Muscle of leg (tissue), 11 donors: Measurements from ENCODE around the gene INO80D. TPM values are rescaled to one million over a fixed set of nuclear protein-coding genes. Genes with fewer than 3 reads are reported as not detected.
"Not testable (repeated sequence)": the region's sequence is repeated elsewhere in the genome, so short reads cannot be mapped to it uniquely, and the experiment has no call there.

Source experiments
- DNase-seq: peaks from one replicate; pipeline ENCODE4 v3.0.0; 2013
- H3K27ac ChIP-seq: one replicate; pipeline ENCODE4 v1.5.1; 2013; ENCODE audit warnings: mild to moderate bottlenecking, low read length, control low read depth
- H3K27me3 ChIP-seq: one replicate; pipeline ENCODE4 v1.6.1; 2013; ENCODE audit warnings: low read length; ENCODE audit not compliant: control insufficient read depth, insufficient read depth
- H3K36me3 ChIP-seq: one replicate; pipeline ENCODE4 v1.6.1; 2013; ENCODE audit warnings: low read length; ENCODE audit not compliant: control insufficient read depth, insufficient read depth
- H3K4me1 ChIP-seq: one replicate; pipeline ENCODE4 v1.6.1; 2013; ENCODE audit warnings: low read length; ENCODE audit not compliant: control insufficient read depth, insufficient read depth
- H3K4me3 ChIP-seq: one replicate; pipeline ENCODE4 v1.5.1; 2013; ENCODE audit warnings: low read length, control low read depth
- H3K9me3 ChIP-seq: replicated peaks from 2 replicates; pipeline ENCODE4 v1.6.1; 2013; ENCODE audit warnings: low read depth, low read length; ENCODE audit not compliant: control insufficient read depth
- WGBS: methylation state at CpG from one replicate; pipeline ENCODE4 v1.1.5; 2013; ENCODE audit warnings: missing lambda C conversion rate; ENCODE audit not compliant: insufficient coverage; 5-methylcytosine and 5-hydroxymethylcytosine counted together
- polyA plus RNA-seq, 8 donors: library from polyadenylated mRNA; unstranded; fragments of 120-200 nt; gene quantifications; one replicate each; pipeline versions ENCODE4 v1.2.1 to v1.2.3, GENCODE V29; 2013; ENCODE audit warnings: inconsistent platforms in 1 of 8, low replicate concordance in 1 of 8; ENCODE audit not compliant: insufficient read length in 8 of 8, insufficient read depth in 1 of 8
- total RNA-seq: library from RNA; stranded (reverse); fragments of 120-200 nt; gene quantifications from one replicate; pipeline ENCODE4 v1.2.4, GENCODE V29; 2013

The INO80D gene
- total and polyA plus RNA-seq, 9 donors, result 4.6 to 8.8 (median 7.4) TPM

DNA sequence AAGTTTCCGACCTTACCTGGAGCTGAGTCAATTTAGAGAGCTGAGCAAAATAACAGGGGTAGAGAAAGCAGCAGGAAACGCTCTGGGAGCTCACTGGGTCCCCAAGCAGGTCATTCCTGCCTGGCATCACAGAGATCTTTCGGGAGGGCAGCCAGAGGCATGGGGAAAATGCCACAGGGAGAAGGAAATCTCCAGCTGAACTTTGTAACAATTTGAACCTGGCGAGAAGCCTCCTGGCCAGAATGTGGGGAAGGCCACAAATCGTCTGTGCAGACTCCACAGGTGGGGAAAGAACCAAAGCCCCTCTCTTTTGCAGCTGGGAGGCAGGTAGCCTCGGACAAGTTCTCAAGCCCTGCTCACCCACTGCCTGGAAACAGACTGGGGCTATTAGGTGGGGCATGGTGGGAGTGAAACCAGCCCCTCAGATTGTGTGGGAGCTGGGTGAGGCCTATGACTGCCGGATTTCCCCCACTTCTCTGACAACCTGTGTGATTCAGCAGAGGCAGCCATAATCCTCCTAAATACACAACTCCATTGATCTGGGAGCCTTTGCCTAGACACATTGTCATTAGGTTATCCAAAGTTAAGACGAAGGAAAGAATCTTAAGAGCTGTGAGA, 53.9 kb downstream of the INO80D start:
- 98% methylated on average over 3 of the region's 8 CpGs for WGBS
- H3K36me3 ChIP-seq, result peaks cover 24% of the 10 kb centered on the region
- no peak for DNase-seq
- no peak overlapping the region for H3K27ac ChIP-seq
- H3K4me1 ChIP-seq, result no peaks in the 10 kb centered on the region
- H3K4me3 ChIP-seq, result no peak overlapping the region
- no peaks in the 10 kb centered on the region for H3K27me3 ChIP-seq
- H3K9me3 ChIP-seq, result peaks cover 10% of the 10 kb centered on the region

DNA sequence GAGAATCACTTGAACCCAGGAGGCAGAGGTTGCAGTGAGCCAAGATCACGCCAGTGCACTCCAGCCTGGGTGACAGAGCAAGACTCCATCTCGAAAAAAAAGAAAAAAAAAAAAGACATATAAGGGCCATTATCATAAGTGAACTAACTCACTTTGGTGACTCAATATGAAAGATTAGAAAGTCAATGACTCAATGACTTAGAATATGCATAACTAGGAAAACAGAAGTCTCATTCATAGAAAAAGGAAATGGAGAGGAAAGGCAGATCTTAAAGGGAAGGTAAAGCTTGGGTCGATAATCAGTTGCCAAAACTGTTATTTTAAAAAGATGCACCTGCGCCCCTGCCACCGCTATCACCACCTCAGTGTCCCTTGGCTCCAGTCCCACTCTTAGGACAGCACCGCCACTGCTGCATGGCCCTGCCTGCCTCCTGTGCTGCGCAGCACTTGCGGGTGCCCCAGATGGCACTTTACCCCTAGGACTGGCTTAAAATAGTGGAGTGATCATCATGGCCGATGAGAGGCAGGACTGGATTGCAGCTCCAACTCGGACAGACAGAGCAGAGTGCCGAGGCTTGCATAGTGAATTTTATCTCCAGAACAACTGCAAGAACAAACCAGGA, 54.7 kb downstream of the INO80D start:
- Histone ChIP-seq H3K27me3 (no peaks in the 10 kb centered on the region), H3K4me1 (no peaks in the 10 kb centered on the region), H3K9me3 (peaks cover 10% of the 10 kb centered on the region), H3K36me3 (peaks cover 19% of the 10 kb centered on the region), H3K27ac (no peak overlapping the region), H3K4me3 (no peak overlapping the region)
- 93% methylated on average over 7 of the region's 11 CpGs for WGBS
- no peak for DNase-seq

DNA sequence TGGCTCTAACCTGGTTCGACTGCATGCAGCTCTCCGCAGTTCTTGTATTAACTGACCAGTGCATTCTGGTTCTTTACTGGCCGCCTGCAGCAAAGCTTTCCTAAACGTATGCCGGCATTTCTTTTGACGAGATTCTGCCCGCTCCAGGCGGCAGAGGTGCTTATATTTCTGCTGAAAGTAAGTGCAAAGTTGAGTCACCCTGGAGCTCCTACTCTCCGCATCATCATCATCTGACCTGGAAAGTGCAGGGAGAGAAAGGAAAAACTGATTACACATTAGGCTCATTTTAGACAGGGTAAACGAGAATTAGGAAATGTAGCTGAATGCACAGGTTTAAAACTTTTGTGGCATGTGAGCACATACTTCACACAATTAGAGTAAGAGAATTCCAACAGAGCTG, 57.9 kb downstream of the INO80D start:
- WGBS, result 85% methylated on average over 6 of the region's 10 CpGs
- DNase-seq, result no peak
- Histone ChIP-seq H3K36me3 (peaks cover 23% of the 10 kb centered on the region), H3K27me3 (no peaks in the 10 kb centered on the region), H3K4me1 (no peaks in the 10 kb centered on the region), H3K4me3 (no peak overlapping the region), H3K27ac (no peak overlapping the region), H3K9me3 (peaks cover 5% of the 10 kb centered on the region)

DNA sequence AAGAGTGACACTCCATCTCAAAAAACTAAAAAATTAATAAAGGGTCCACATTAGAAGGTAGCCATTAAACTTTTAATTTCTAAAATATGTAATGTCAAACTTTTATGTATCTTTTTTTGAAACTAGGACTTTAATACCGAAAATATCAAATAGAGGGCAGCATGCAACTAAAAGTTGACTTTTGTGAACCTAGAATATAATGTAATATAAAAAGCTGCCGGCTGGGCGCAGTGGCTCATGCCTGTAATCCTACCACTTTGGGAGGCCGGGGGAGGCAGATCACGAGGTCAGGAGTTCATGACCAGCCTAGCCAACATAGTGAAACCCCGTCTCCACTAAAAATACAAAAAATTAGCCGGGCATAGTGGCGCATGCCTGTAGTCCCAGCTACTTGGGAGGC, 62.8 kb downstream of the INO80D start:
- Histone ChIP-seq H3K27me3 (no peaks in the 10 kb centered on the region), H3K4me3 (no peak overlapping the region), H3K9me3 (no peaks in the 10 kb centered on the region), H3K27ac (no peak overlapping the region), H3K4me1 (no peaks in the 10 kb centered on the region), H3K36me3 (peaks cover 10% of the 10 kb centered on the region)
- WGBS, result no CpG with 5 or more reads among the region's 8 CpGs
- DNase-seq, result peak; percentile 9

DNA sequence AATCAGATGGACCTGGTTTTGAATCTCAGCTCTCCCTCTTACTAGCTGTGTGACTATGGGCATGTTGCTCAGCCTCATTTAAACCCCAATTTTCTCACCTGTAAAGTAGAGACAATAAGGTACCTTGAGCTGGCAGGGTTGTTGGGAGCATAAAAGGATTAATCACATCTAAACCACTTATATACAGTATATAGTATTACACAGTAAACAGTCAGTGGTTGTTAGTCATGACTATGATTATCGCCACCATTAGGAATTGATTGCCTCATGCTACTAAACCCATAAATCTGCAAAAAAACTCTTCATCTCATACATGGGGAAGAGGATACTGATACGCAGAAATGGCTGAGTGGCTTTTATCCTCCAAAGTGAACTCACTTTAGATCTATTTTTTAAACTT, 65.8 kb downstream of the INO80D start:
- Histone ChIP-seq H3K4me3 (no peak overlapping the region), H3K9me3 (peaks cover 6% of the 10 kb centered on the region), H3K27me3 (no peaks in the 10 kb centered on the region), H3K36me3 (peaks cover 18% of the 10 kb centered on the region), H3K27ac (no peak overlapping the region), H3K4me1 (no peaks in the 10 kb centered on the region)
- WGBS, result no CpG with 5 or more reads among the region's 2 CpGs
- no peak for DNase-seq

DNA sequence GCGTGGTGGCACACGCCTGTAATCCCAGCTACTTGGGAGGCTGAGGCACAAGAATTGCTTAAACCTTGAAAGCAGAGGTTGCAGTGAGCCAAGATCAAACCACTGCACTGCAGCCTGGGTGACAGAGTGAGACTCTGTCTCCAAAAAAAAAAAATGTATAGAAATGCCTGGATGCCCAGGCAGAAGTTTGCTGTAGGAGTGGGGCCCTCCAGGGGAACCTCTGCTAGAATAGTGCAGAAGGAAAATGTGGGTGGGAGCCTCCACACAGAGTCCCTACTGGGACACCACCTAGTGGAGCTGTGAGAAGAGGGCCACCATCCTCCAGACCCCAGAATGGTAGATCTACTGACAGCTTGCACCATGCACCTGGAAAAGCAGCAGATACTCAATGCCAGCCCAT, 70.2 kb downstream of the INO80D start:
- DNase-seq, H3K9me3 ChIP-seq, H3K27ac ChIP-seq, H3K27me3 ChIP-seq, H3K4me1 ChIP-seq, H3K4me3 ChIP-seq: not testable (repeated sequence)
- WGBS, result no CpG with 5 or more reads among the region's 2 CpGs
- peaks cover 36% of the 10 kb centered on the region for H3K36me3 ChIP-seq

DNA sequence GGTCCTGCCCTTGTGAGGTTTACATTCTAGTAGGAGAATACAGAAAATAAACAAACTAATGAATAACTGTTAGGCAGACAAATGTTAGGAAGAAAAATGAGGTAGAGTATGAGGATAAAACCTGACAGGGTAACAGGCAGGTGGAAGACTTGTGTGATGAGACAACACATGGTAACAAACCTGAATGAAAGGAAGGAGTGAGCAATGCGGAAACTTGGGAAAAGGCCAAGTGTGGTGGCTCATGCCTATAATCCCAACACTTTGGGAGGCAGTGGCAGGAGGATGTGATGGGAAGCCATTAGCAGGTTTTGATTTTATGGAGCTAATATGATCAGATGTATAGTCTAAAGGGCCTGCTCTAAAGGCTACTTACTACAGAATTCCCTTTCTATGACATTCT, 74.2 kb downstream of the INO80D start:
- Histone ChIP-seq H3K27ac (no peak overlapping the region), H3K27me3 (no peaks in the 10 kb centered on the region), H3K4me3 (no peak overlapping the region), H3K36me3 (peaks cover 48% of the 10 kb centered on the region), H3K9me3 (peaks cover 6% of the 10 kb centered on the region), H3K4me1 (no peaks in the 10 kb centered on the region)
- 89% methylated on average over 1 of the region's 1 CpG for WGBS
- DNase-seq, result no peak

DNA sequence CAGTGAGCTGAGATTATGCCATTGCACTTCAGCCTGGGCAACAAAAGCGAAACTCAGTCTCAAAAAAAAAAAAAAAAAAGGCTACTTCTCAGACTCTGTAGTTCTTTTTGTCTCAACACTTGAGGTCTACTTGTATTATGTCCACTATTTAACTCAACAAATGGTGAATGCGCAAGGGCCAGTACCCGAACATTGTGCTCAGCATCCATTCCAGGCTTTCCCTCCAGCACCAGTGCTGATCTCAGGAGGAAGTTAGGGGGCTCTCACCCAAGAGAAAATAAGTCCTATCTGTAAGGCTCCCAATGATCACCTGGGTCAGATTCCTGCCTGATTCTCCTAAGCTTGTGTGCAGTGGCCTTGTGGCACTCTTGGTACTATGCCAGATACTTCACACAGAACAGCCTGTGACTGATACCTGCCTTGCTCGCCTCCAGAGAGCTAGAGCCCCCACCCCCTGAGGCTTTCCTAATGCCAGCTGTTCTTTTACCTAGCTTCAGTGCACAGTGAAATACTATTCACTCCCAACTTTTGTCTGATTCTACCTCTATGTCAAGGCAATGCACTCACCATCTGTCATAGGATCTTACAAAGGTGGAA, 74.9 kb downstream of the INO80D start:
- Histone ChIP-seq H3K4me1 (no peaks in the 10 kb centered on the region), H3K9me3 (peaks cover 6% of the 10 kb centered on the region), H3K36me3 (peaks cover 49% of the 10 kb centered on the region), H3K27me3 (no peaks in the 10 kb centered on the region), H3K27ac (no peak overlapping the region), H3K4me3 (no peak overlapping the region)
- WGBS, result 92% methylated on average over 1 of the region's 4 CpGs
- DNase-seq, result no peak

DNA sequence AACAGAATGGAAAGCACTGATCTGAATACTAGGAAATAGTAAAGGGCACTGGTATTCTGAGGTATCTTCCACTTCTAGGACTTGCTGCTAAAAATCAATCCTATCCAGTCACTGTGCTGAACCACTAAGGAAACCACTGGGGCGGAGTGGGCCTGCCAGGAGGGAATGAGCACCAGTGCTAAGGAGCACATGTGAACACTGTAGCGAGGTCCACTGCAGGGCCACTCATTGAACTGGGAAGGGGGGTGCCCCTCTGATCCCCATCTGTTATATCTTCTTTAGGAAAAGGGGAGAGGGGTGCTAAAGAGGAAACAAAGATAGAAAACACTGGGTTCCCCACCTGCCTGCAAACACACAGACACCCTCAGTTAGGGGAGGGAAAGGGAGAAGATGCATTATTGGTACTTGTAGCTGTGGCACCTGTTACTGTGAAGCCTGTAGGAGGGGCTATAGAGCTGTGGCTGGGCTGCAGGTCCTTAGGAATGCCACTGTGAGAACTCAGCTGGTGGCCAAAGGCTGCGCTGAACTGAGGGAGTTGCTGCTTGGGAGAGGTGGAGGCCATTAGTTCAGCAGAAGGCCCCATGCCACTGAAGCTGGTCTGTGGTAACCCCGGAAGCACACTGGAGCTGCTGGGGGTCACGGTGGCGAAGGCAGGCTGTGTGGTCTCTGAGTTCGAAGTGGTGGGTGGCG, 81.8 kb downstream of the INO80D start:
- no peaks in the 10 kb centered on the region for H3K4me1 ChIP-seq
- peaks cover 42% of the 10 kb centered on the region for H3K36me3 ChIP-seq
- WGBS, result 95% methylated on average over 4 of the region's 8 CpGs
- H3K27ac ChIP-seq, result no peak overlapping the region
- no peak overlapping the region for H3K4me3 ChIP-seq
- DNase-seq, result no peak
- H3K9me3 ChIP-seq, result no peaks in the 10 kb centered on the region
- H3K27me3 ChIP-seq, result no peaks in the 10 kb centered on the region

DNA sequence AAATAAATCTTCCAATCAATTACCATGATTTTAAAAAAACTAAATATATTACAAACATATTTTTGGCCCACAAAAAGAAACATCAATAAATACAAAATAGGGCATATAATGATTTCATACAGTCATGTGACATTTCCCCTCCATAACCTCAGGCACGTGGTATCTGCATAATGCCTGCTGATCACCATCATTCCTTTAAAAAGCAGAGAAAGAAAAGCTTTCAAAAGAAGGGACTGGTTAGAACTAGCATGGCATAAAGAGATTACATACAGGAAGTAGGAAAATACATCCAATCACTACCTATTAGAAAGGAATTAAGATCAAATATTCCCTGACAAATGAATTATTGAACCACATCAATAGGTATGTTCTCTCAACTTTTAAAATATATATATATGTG, 83.5 kb downstream of the INO80D start:
- H3K36me3 ChIP-seq, result peaks cover 38% of the 10 kb centered on the region
- DNase-seq, result no peak
- no peaks in the 10 kb centered on the region for H3K9me3 ChIP-seq
- H3K4me3 ChIP-seq, result no peak overlapping the region
- no peaks in the 10 kb centered on the region for H3K27me3 ChIP-seq
- no peaks in the 10 kb centered on the region for H3K4me1 ChIP-seq
- no CpG with 5 or more reads among the region's 1 CpG for WGBS
- no peak overlapping the region for H3K27ac ChIP-seq
